HG03039 (cell line): ENCODE results near the gene ANKRA2.
A peak's percentile ranks its signal among the peaks of the same experiment; 100 is the strongest.
"Not testable (repeated sequence)": the region's sequence is repeated elsewhere in the genome, so short reads cannot be mapped to it uniquely, and the experiment has no call there.

Experiments
- ATAC-seq: cut with Tn5 transposase; IDR thresholded peaks from one replicate; pipeline ENCODE4 v1.9.1; 2021; ENCODE audit warnings: mild to moderate bottlenecking, moderate library complexity; ENCODE audit not compliant: unreplicated experiment

ANKRA2 gene

DNA sequence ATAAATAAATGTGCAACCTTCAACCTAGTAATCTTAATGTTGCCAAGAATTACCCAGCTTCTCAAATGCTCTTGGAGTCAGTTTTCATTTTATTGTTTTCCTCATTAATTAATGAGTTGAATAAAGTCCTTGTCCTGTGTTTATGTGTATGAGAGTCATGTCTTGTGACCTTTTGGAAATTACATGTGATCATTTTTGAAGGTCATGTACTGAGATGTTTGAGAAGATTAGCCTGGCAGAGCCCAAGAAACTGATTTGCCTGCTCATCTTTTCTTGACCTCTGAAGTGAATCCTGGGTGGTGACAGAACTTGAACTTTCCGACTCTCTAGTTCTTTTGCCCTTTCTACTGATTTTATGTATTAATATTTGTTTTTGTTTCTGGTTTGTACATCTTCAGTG lies 15.4 kb downstream of the ANKRA2 start:
- no peak for ATAC-seq

- ATAC-seq: no peak
Observed at GRCh38 chr5:73545403-73545779, 20.0 kb downstream of the ANKRA2 start.

DNA sequence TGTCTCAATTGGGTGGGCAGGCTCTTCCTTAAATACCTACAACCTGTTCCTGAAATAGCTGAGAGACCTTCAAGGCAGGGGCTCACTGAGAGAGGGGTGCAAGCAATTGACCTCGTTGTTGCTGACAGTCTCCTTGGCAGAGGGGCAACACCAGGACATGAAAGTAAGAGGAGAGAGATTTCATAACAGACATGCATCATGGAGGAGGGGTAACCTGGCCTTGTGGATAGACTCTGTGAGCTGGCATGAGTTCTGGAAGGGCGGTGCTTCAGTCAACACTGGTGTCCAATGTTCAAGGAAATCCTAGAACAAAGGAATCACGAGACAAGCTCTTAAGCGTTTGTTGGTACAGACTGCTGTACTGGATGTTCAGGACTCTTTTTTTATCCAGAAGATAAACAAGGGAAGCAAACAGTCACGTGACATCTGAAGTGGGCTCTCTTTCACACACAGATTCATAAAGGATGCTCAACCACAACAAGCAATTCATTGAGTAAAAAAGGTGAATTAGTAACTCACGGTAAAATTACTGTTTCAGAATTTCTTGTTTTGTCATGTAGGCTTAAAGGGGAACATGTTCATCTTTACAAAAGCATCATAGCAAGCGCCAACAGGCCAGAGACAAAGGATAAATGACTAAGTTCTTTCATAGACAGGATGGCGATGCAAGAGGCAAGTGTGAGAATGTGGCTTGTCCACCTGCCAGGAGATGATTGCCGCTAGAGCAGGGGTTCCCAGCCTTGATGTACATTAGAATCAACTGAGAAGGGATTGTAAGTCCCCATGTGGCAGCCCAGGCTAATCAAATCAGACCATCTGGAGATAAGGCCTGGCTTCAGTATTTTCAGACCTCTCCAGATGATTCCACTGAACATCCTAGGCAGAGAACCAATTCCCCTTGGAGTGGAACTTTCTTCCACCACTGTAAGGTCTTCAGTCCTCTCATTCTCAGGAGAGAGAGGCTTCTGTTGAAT lies 20.7 kb downstream of the ANKRA2 start:
- no peak for ATAC-seq

- no peak for ATAC-seq
Observed at GRCh38 chr5:73542020-73542419, 23.4 kb downstream of the ANKRA2 start.

DNA sequence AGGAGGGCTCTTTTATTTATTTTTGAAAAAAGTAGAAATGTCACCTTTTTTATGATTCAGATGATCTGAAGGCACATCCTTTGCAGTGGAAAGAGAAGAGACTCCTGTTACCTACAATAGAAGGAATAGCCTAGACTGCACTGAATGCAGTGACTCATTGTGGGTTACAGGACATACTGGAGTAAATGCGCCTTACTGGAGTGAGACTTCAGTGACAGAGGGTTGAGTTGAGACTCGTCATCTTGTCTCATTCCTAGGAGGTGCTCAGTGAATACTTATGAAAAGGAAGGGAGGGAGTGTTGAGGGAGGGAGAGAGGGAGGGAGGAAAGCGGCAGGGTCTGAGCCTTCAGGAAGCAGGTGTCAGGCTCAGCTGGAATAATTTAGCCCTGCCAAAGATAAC lies 25.2 kb downstream of the ANKRA2 start:
- no peak for ATAC-seq

DNA sequence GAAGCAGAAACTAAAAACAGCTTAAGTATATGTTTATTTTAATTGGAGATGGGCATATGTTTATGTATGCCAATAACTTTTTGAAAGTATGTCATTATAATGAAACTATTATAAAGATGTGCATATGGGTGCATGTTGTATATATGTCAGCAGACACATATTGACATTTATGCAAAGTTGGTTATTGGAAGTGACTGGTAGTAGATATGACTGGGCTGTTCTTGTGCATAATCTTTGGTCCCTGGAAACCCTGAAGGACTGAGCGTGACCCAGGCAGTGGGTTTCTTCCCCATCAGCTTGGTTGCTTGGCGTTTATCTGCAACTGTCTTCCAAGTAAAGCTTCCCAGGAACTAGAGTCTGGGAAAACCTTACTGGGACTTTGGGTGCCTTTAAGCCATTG lies 25.7 kb downstream of the ANKRA2 start:
- ATAC-seq: no peak

- no peak for ATAC-seq
Observed at GRCh38 chr5:73534971-73535370, 30.5 kb downstream of the ANKRA2 start.

GRCh38 chr5:73534011-73534644 lies 31.3 kb downstream of the ANKRA2 start:
- no peak for ATAC-seq

- ATAC-seq: no peak
Observed at GRCh38 chr5:73532195-73532594, 33.2 kb downstream of the ANKRA2 start.

GRCh38 chr5:73531356-73531755 lies 34.1 kb downstream of the ANKRA2 start:
- no peak for ATAC-seq

- ATAC-seq: no peak
Observed at GRCh38 chr5:73529081-73529480, 36.4 kb downstream of the ANKRA2 start.

GRCh38 chr5:73528248-73528647 lies 37.2 kb downstream of the ANKRA2 start:
- no peak for ATAC-seq

GRCh38 chr5:73525606-73526203 lies 39.7 kb downstream of the ANKRA2 start:
- ATAC-seq: no peak

- no peak for ATAC-seq
Observed at GRCh38 chr5:73523861-73524260, 41.6 kb downstream of the ANKRA2 start.

GRCh38 chr5:73522989-73523388 lies 42.5 kb downstream of the ANKRA2 start:
- no peak for ATAC-seq

DNA sequence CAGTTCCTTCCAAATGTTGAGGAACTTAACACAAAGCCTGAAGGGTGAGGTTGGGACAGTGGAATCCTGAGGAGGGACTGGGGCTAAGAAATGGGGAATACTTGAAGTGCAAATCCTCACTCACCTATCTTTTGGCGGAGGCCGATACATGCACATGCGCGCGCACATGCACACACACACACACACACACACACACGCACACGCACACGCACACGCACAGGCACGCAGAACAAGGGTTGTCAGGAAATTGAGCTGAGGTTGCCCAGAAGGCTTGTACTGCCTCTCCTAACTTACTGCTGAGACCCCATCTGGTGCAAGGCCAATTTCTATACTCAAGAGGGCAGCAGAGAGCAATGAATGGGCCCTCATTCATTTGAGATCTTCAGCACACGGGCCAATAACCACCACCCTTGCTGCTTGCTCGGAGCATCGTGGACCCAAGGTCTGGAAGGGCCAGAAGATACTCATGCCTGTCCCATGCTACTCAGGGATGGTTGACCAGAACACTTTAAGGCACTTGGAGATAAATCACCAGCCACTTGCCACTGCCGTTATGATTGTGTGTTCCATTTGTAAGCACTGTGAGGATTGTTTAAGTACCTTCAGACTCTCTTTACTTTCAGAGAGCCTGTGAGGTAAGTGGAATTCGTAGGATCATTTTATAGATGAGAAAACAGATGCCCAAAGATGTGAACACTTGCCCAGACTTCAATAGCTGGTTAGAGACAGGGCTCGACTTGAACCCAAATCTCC lies 45.7 kb downstream of the ANKRA2 start:
- ATAC-seq: peak; percentile 93

DNA sequence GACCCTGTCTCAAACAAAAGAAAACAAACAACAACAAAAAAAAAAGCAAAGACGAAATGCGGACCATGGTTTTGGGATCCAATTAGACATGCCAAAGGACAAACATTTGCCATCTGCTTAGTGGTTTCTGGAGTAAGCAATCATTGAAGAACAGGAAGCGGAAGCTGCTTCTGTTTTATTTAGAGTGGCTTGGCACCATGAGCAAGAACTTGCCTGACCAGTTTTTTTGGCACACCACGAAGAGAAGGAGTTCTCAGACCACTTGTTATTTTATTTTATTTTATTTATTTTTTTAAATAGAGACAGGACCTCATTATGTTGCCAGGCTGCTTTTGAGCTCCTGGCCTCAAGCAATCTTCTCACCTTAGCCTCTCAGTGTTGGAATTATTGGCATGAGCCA lies 50.2 kb downstream of the ANKRA2 start:
- ATAC-seq: no peak

- no peak for ATAC-seq
Observed at GRCh38 chr5:73514418-73514817, 51.0 kb downstream of the ANKRA2 start.

DNA sequence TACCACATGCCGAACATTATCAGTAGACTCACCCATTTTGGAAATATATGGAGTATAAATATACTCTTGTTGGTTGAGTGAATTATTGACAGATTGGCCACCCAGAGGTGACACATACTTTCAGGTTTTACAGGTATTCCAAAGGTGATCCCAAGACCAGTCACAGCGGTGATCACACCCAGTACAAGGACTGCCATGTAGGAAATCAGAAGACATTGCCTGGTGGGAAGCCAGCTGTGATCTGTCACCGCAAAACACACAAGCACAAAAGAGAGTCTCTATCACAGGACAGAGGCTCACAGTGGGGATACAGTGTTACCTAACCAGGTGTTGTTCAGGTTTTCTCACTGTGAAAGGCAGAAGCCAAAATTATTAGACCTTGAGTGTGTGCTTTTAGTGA lies 51.4 kb downstream of the ANKRA2 start:
- no peak for ATAC-seq

DNA sequence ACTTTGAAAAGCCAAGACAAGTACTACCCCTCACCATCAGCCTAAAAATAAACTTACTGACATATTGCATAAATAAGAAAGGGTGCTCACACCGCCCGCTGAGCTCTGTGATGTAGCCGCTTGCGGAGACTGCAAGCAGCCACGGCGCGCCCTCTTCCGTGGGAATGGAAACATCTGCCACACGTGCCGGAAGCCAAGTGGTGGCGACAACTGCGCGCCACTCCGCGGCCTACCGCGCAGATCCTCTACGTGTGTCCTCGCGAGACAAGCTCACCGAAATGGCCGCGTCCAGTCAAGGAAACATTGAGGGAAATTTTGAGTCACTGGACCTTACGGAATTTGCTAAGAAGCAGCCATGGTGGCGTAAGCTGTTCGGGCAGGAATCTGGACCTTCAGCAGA lies 56.9 kb downstream of the ANKRA2 start:
- not testable (repeated sequence) for ATAC-seq

GRCh38 chr5:73507062-73507461 lies 58.4 kb downstream of the ANKRA2 start:
- no peak for ATAC-seq
